Psoas muscle (tissue), 8 donors: ENCODE measurements around the gene DNAH2. TPM values are rescaled to one million over a fixed set of nuclear protein-coding genes. Genes with fewer than 3 reads are reported as not detected.

Source experiments
- ATAC-seq, 4 donors: fragments of 200-7000 bp; cut with Tn5 transposase; one replicate each; pipeline ENCODE4 v1.9.1; 2020; ENCODE audit warnings: moderate library complexity in 3 of 4, mild to moderate bottlenecking in 2 of 4
- DNase-seq, 2 donors: peaks; one replicate each; pipeline ENCODE4 v3.0.0-alpha.2; 2020
- H3K27ac ChIP-seq: fragments of 200-600 bp; one replicate; pipeline ENCODE4 v1.8.0; 2022
- H3K27me3 ChIP-seq, 3 donors: fragments of 200-600 bp in 1 of 3; one replicate each; pipeline versions ENCODE4 v1.6.1 to v1.8.0; 2013 to 2022; ENCODE audit warnings: low read length in 2 of 3, mild to moderate bottlenecking in 2 of 3, moderate library complexity in 1 of 3; ENCODE audit not compliant: insufficient read depth in 3 of 3
- H3K36me3 ChIP-seq, 2 donors: fragments of 200-600 bp in 1 of 2; one replicate each; pipeline versions ENCODE4 v1.6.1 to v1.8.0; 2013 to 2022; ENCODE audit warnings: low read depth in 1 of 2, mild to moderate bottlenecking in 1 of 2, moderate library complexity in 1 of 2; ENCODE audit not compliant: insufficient read depth in 1 of 2
- H3K4me1 ChIP-seq: fragments of 200-600 bp; one replicate; pipeline ENCODE4 v1.8.0; 2022
- H3K4me3 ChIP-seq: fragments of 200-600 bp; one replicate; pipeline ENCODE4 v1.8.0; 2022; ENCODE audit warnings: mild to moderate bottlenecking
- H3K9me3 ChIP-seq: fragments of 200-600 bp; one replicate; pipeline ENCODE4 v1.8.0; 2022
- WGBS, 3 donors: extraction: QIAGEN DNeasy Blood & Tissue Kit; methylation state at CpG; one replicate each; pipeline versions ENCODE4 v1.1.6 to v1.1.7; 2013; 5-methylcytosine and 5-hydroxymethylcytosine counted together
- intact Hi-C, 2 donors: fragments of 100-400 bp; cut with DNase I; formaldehyde crosslinking; loops; one replicate each; pipeline versions ENCODE4 v1.11.0 to v1.14.2; 2022
- polyA plus RNA-seq, 3 donors: library from polyadenylated mRNA; stranded (reverse); fragments of 200-250 nt; gene quantifications; one replicate each; pipeline ENCODE4 v1.2.3, GENCODE V29; 2013
- total RNA-seq, 4 donors: library from RNA; stranded (reverse); fragmentation: NEBNext Ultra II Directional in 2 of 4; extraction: Animal tissue kit (Norgen Biotek cat#: 25700) in 2 of 4; gene quantifications; one replicate each; pipeline versions ENCODE4 v1.2.1 to v1.2.4, GENCODE V29; 2021 to 2023
- TF ChIP-seq, protein P1 (sequence below): fragments of 200-600 bp; IDR thresholded peaks from one replicate; pipeline ENCODE4 v1.8.0; 2022; ENCODE audit warnings: antibody characterized with exemption
- donor health status: healthy with polysubstance abuse.
- donor health status: DM: no; HTN: no; CAD: no; lungs with moderate emphysema.
- donor health status: Bipolar disorder and iron deficiency.
- donor health status: healthy.
- donor health status: DM: yes; HTN: yes; CAD: no.
- donor health status: DM: no; HTN: no; CAD: no.
- donor health status: DM: no; HTN: no; CAD: no.
- donor health status: DM: yes; HTN: yes; CAD: no.

DNAH2 gene
- total and polyA plus RNA-seq, 7 donors: 0.01 to 0.10 (median 0.06) TPM

DNA sequence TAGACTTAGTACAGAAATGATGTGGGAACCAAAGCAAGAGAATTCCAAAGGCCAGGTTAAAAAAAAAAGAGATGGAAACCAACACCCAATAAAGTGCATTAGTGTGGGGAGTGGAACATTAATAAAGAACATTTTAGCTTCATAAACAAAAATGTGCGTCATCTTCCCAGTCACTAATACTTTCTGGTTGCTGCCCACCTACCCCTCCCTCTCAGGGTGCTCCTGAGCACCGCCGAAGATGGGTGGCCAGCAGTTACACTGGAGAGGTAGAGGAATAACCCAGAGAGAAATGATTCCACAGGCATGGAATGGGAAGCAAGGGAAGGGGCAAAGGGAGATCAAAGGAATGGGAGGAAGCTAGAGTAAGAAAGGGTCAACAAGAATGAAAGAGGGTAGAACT, 165.1 kb downstream of the DNAH2 start:
- TF ChIP-seq, protein P1, sequence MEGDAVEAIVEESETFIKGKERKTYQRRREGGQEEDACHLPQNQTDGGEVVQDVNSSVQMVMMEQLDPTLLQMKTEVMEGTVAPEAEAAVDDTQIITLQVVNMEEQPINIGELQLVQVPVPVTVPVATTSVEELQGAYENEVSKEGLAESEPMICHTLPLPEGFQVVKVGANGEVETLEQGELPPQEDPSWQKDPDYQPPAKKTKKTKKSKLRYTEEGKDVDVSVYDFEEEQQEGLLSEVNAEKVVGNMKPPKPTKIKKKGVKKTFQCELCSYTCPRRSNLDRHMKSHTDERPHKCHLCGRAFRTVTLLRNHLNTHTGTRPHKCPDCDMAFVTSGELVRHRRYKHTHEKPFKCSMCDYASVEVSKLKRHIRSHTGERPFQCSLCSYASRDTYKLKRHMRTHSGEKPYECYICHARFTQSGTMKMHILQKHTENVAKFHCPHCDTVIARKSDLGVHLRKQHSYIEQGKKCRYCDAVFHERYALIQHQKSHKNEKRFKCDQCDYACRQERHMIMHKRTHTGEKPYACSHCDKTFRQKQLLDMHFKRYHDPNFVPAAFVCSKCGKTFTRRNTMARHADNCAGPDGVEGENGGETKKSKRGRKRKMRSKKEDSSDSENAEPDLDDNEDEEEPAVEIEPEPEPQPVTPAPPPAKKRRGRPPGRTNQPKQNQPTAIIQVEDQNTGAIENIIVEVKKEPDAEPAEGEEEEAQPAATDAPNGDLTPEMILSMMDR: no peak
- WGBS, 3 donors: 74 to 91% (median 78%) methylated on average over 3 of the region's 3 CpGs
- Histone ChIP-seq H3K4me1 (peaks cover 22% of the 10 kb centered on the region), H3K27ac (no peak overlapping the region), H3K27me3 (peaks cover 0 to 56% (median 4%) of the 10 kb centered on the region in 3 donors), H3K9me3 (no peaks in the 10 kb centered on the region), H3K4me3 (no peak overlapping the region), H3K36me3 (no peaks in the 10 kb centered on the region)
- intact Hi-C loops: no loop called here
- DNase-seq (no peak), ATAC-seq (no peak)

Other genes starting within 250 kb of the DNAH2 start
- 10 to 100 TPM; 29.3 to 43.2 (median 35.5) TPM for gene ZBTB4, start 238.1 kb upstream of the DNAH2 start, total RNA-seq
- 10 to 100 TPM; 10.3 to 20.2 (median 13.5) TPM for gene ZBTB4, start 238.1 kb upstream of the DNAH2 start, polyA plus RNA-seq
- gene SLC35G6, start 236.3 kb upstream of the DNAH2 start, total RNA-seq: not detected
- under 1 TPM in 1 of 3 donors, not detected in 2; 0.05 TPM for gene SLC35G6, start 236.3 kb upstream of the DNAH2 start, polyA plus RNA-seq
- gene POLR2A, start 233.4 kb upstream of the DNAH2 start, total RNA-seq: 10 to 100 TPM; 42.7 to 74.3 (median 56.9) TPM
- 10 to 100 TPM in 2 of 3 donors, 1 to 10 TPM in 1; 8.0 to 68.7 (median 15.0) TPM for gene POLR2A, start 233.4 kb upstream of the DNAH2 start, polyA plus RNA-seq
- gene TNFSF12, start 168.7 kb upstream of the DNAH2 start, total RNA-seq: 10 to 100 TPM; 14.3 to 23.4 (median 15.6) TPM
- 10 to 100 TPM; 10.2 to 18.9 (median 13.8) TPM for gene TNFSF12, start 168.7 kb upstream of the DNAH2 start, polyA plus RNA-seq
- 1 to 10 TPM; 4.0 to 5.4 (median 4.5) TPM for gene TNFSF13, start 159.0 kb upstream of the DNAH2 start, total RNA-seq
- 1 to 10 TPM; 2.8 to 4.3 (median 3.1) TPM for gene TNFSF13, start 159.0 kb upstream of the DNAH2 start, polyA plus RNA-seq
- 10 to 100 TPM; 24.0 to 40.7 (median 38.3) TPM for gene SENP3, start 155.8 kb upstream of the DNAH2 start, total RNA-seq
- 10 to 100 TPM; 44.1 to 90.5 (median 76.1) TPM for gene SENP3, start 155.8 kb upstream of the DNAH2 start, polyA plus RNA-seq
- gene CD68, start 138.1 kb upstream of the DNAH2 start, total RNA-seq: 10 to 100 TPM; 15.8 to 38.4 (median 26.4) TPM
- gene CD68, start 138.1 kb upstream of the DNAH2 start, polyA plus RNA-seq: 100 to 1,000 TPM in 1 of 3 donors, 10 to 100 TPM in 2; 16.5 to 298 (median 21.8) TPM
- gene MPDU1, start 133.9 kb upstream of the DNAH2 start, total RNA-seq: 10 to 100 TPM; 19.3 to 40.6 (median 34.1) TPM
- gene MPDU1, start 133.9 kb upstream of the DNAH2 start, polyA plus RNA-seq: 100 to 1,000 TPM in 1 of 3 donors, 10 to 100 TPM in 2; 53.6 to 147 (median 77.8) TPM
- under 1 TPM; 0.19 to 0.71 (median 0.28) TPM for gene SOX15, start 127.7 kb upstream of the DNAH2 start, total RNA-seq
- under 1 TPM; 0.11 to 0.20 (median 0.17) TPM for gene SOX15, start 127.7 kb upstream of the DNAH2 start, polyA plus RNA-seq
- gene FXR2, start 102.8 kb upstream of the DNAH2 start, total RNA-seq: 100 to 1,000 TPM; 105 to 120 (median 114) TPM
- gene FXR2, start 102.8 kb upstream of the DNAH2 start, polyA plus RNA-seq: 100 to 1,000 TPM in 1 of 3 donors, 10 to 100 TPM in 2; 88.2 to 164 (median 92.1) TPM
- 10 to 100 TPM; 60.7 to 70.4 (median 66.2) TPM for gene SAT2, start 89.9 kb upstream of the DNAH2 start, total RNA-seq
- 100 to 1,000 TPM; 105 to 112 (median 108) TPM for gene SAT2, start 89.9 kb upstream of the DNAH2 start, polyA plus RNA-seq
- 1 to 10 TPM in 1 of 4 donors, under 1 TPM in 3; 0.19 to 1.6 (median 0.55) TPM for gene SHBG, start 87.6 kb upstream of the DNAH2 start, total RNA-seq
- under 1 TPM; 0.26 to 0.53 (median 0.45) TPM for gene SHBG, start 87.6 kb upstream of the DNAH2 start, polyA plus RNA-seq
- gene ATP1B2, start 66.8 kb upstream of the DNAH2 start, total RNA-seq: 1 to 10 TPM in 2 of 4 donors, under 1 TPM in 2; 0.78 to 5.7 (median 1.3) TPM
- gene ATP1B2, start 66.8 kb upstream of the DNAH2 start, polyA plus RNA-seq: 1 to 10 TPM in 1 of 3 donors, under 1 TPM in 2; 0.36 to 1.0 (median 0.51) TPM
- 10 to 100 TPM; 18.1 to 36.7 (median 19.4) TPM for gene TP53, start 30.3 kb upstream of the DNAH2 start, total RNA-seq
- gene TP53, start 30.3 kb upstream of the DNAH2 start, polyA plus RNA-seq: 10 to 100 TPM in 2 of 3 donors, 1 to 10 TPM in 1; 7.4 to 15.7 (median 10.6) TPM
- gene WRAP53, start 29.3 kb upstream of the DNAH2 start, total RNA-seq: 1 to 10 TPM; 4.5 to 6.6 (median 5.0) TPM
- gene WRAP53, start 29.3 kb upstream of the DNAH2 start, polyA plus RNA-seq: 10 to 100 TPM in 2 of 3 donors, 1 to 10 TPM in 1; 6.5 to 14.4 (median 11.2) TPM
- under 1 TPM in 3 of 4 donors, not detected in 1; 0.11 to 0.37 (median 0.17) TPM for gene EFNB3, start 12.5 kb upstream of the DNAH2 start, total RNA-seq
- under 1 TPM in 2 of 3 donors, not detected in 1; 0.09 to 0.12 TPM for gene EFNB3, start 12.5 kb upstream of the DNAH2 start, polyA plus RNA-seq
- 10 to 100 TPM; 11.8 to 26.0 (median 17.9) TPM for gene KDM6B, start 116.5 kb downstream of the DNAH2 start, total RNA-seq
- 10 to 100 TPM in 1 of 3 donors, 1 to 10 TPM in 2; 2.8 to 16.6 (median 6.3) TPM for gene KDM6B, start 116.5 kb downstream of the DNAH2 start, polyA plus RNA-seq
- gene TMEM88, start 137.3 kb downstream of the DNAH2 start, total RNA-seq: 10 to 100 TPM; 16.3 to 31.3 (median 19.0) TPM
- 10 to 100 TPM; 24.0 to 57.4 (median 42.6) TPM for gene TMEM88, start 137.3 kb downstream of the DNAH2 start, polyA plus RNA-seq
- 10 to 100 TPM; 60.8 to 95.4 (median 73.3) TPM for gene NAA38, start 139.8 kb downstream of the DNAH2 start, total RNA-seq
- gene NAA38, start 139.8 kb downstream of the DNAH2 start, polyA plus RNA-seq: 100 to 1,000 TPM; 104 to 148 (median 109) TPM
- 10 to 100 TPM in 2 of 4 donors, 1 to 10 TPM in 2; 9.9 to 11.9 (median 10.2) TPM for gene CYB5D1, start 140.3 kb downstream of the DNAH2 start, total RNA-seq
- gene CYB5D1, start 140.3 kb downstream of the DNAH2 start, polyA plus RNA-seq: 10 to 100 TPM in 2 of 3 donors, 1 to 10 TPM in 1; 7.1 to 31.7 (median 10.4) TPM
- gene CHD3, start 171.0 kb downstream of the DNAH2 start, total RNA-seq: 10 to 100 TPM in 1 of 4 donors, 1 to 10 TPM in 3; 5.8 to 13.1 (median 7.5) TPM
- 1 to 10 TPM; 3.3 to 6.9 (median 6.8) TPM for gene CHD3, start 171.0 kb downstream of the DNAH2 start, polyA plus RNA-seq
- gene RNF227, start 198.5 kb downstream of the DNAH2 start, total RNA-seq: 1 to 10 TPM in 2 of 4 donors, under 1 TPM in 2; 0.62 to 2.6 (median 1.0) TPM
- gene RNF227, start 198.5 kb downstream of the DNAH2 start, polyA plus RNA-seq: 1 to 10 TPM; 1.5 to 2.4 (median 1.6) TPM
- gene KCNAB3, start 212.1 kb downstream of the DNAH2 start, total RNA-seq: under 1 TPM in 3 of 4 donors, not detected in 1; 0.38 to 0.77 (median 0.57) TPM
- under 1 TPM; 0.18 to 0.52 (median 0.21) TPM for gene KCNAB3, start 212.1 kb downstream of the DNAH2 start, polyA plus RNA-seq
- 10 to 100 TPM; 47.7 to 84.9 (median 75.0) TPM for gene TRAPPC1, start 214.2 kb downstream of the DNAH2 start, total RNA-seq
- gene TRAPPC1, start 214.2 kb downstream of the DNAH2 start, polyA plus RNA-seq: 10 to 100 TPM; 64.0 to 78.4 (median 76.1) TPM
- gene CNTROB, start 214.5 kb downstream of the DNAH2 start, total RNA-seq: 1 to 10 TPM; 5.5 to 9.5 (median 7.4) TPM
- gene CNTROB, start 214.5 kb downstream of the DNAH2 start, polyA plus RNA-seq: 1 to 10 TPM; 5.9 to 9.6 (median 8.8) TPM